A673 (cell line): ENCODE results near the gene IQCC. TPM values are rescaled to one million over a fixed set of nuclear protein-coding genes. Genes with fewer than 3 reads are reported as not detected.

ENCODE experiments used
- BruUV-seq: library from RNA; stranded (reverse); fragments of 400-500 nt; replicated peaks from 2 replicates; lab custom pipeline; 2021; lab: Mats Ljungman, UMichigan
- CTCF ChIA-PET: fragments of 300-600 bp; sonication (Branson Sonifier 250); formaldehyde crosslinking; loops from one replicate; lab custom pipeline; 2022; ENCODE audit warnings: antibody characterized with exemption; lab: Charles Lee
- POLR2A ChIA-PET: fragments of 300-600 bp; sonication (Branson Sonifier 250); formaldehyde crosslinking; loops from one replicate; lab custom pipeline; 2022; ENCODE audit warnings: antibody characterized with exemption; ENCODE audit not compliant: low non-redundant PET; lab: Charles Lee
- DNase-seq: peaks from one replicate; pipeline ENCODE4 v3.0.0-alpha.2; 2015; ENCODE audit warnings: low spot score
- H3K27ac ChIP-seq: fragments of 200-600 bp; sonication (generic); 2 replicates; pipeline ENCODE4 v1.5.1; 2016; ENCODE audit warnings: mixed run types, low read depth, mild to moderate bottlenecking, mixed read lengths, antibody characterized with exemption, low read length; ENCODE audit not compliant: poor library complexity, severe bottlenecking
- H3K27me3 ChIP-seq: fragments of 200-600 bp; sonication (generic); replicated peaks from 2 replicates; pipeline ENCODE4 v1.6.1; 2017; ENCODE audit warnings: mixed run types, low read depth, mild to moderate bottlenecking, mixed read lengths, antibody characterized with exemption, low read length; ENCODE audit not compliant: insufficient read depth, poor library complexity
- H3K36me3 ChIP-seq: fragments of 200-600 bp; sonication (generic); 2 replicates; pipeline ENCODE4 v1.6.1; 2016; ENCODE audit warnings: mixed run types, mild to moderate bottlenecking, mixed read lengths, antibody characterized with exemption, low read length; ENCODE audit not compliant: insufficient read depth, poor library complexity, severe bottlenecking
- H3K4me1 ChIP-seq: fragments of 200-600 bp; sonication (generic); 2 replicates; pipeline ENCODE4 v1.6.1; 2017; ENCODE audit warnings: mixed run types, mild to moderate bottlenecking, mixed read lengths, antibody characterized with exemption, low read length; ENCODE audit not compliant: insufficient read depth, poor library complexity, severe bottlenecking
- H3K4me3 ChIP-seq: fragments of 200-600 bp; sonication (generic); 2 replicates; pipeline ENCODE4 v1.5.1; 2016; ENCODE audit warnings: low read depth, mixed run types, mild to moderate bottlenecking, mixed read lengths, low read length; ENCODE audit not compliant: poor library complexity, severe bottlenecking
- H3K9me3 ChIP-seq: fragments of 200-600 bp; sonication (generic); 2 replicates; pipeline ENCODE4 v1.6.1; 2016; ENCODE audit warnings: mixed run types, low read depth, mild to moderate bottlenecking, mixed read lengths, antibody characterized with exemption, low read length; ENCODE audit not compliant: poor library complexity, severe bottlenecking
- EZH2 ChIP-seq: fragments of 200-600 bp; sonication (generic); IDR thresholded peaks from 2 replicates; pipeline ENCODE4 v1.6.1; 2017; ENCODE audit warnings: borderline replicate concordance, low read depth, mild to moderate bottlenecking, mixed read lengths, antibody characterized with exemption, low read length; ENCODE audit not compliant: poor library complexity, severe bottlenecking
- intact Hi-C: fragments of 100-400 bp; cut with micrococcal nuclease; formaldehyde crosslinking; loops from one replicate; pipeline ENCODE4 v1.10.0; 2022; ENCODE audit not compliant: unreplicated experiment
- total RNA-seq: library from RNA; stranded (reverse); gene quantifications from 2 replicates; pipeline ENCODE4 v1.2.3, GENCODE V29; 2021
- TF ChIP-seq, protein P1 (sequence below): fragments of 300-800, 200-600 bp; sonication (generic); conservative IDR thresholded peaks from 2 replicates; pipeline ENCODE4 v1.5.1; 2017; ENCODE audit warnings: low read depth, mild to moderate bottlenecking, antibody characterized with exemption, low read length, moderate library complexity, mixed read lengths

The IQCC gene
- total RNA-seq, 1 experiment from 2014 or later = 7.2 TPM

DNA sequence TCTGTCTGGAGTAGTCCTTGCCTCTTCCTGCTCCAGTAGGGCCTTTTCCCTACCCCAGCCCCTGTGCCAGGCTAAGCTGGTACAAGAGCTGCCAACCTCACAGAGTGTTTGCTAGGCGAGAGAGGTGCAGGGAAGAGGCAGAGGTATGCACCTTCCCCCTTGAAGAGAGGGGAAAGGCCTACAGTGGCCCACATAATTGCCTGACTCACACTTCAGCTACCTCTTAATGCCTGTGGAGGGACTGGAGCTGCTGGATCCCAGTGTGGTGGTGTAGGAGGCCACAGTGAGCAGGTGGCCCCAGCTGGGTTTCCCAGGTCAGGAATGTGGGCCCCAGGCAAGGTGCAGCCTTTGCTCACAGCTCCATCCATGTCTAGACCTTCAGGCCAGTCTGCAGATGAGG, 8.4 kb upstream of the IQCC start:
- Histone ChIP-seq H3K27ac (no peak overlapping the region), H3K9me3 (no peaks in the 10 kb centered on the region), H3K4me3 (no peak overlapping the region), H3K36me3 (peaks cover 51% of the 10 kb centered on the region), H3K27me3 (no peaks in the 10 kb centered on the region), H3K4me1 (peaks cover 14% of the 10 kb centered on the region)
- ChIA-PET POLR2A (no interaction called here), CTCF (no interaction called here)
- BruUV-seq = no TSS peak
- no peak for DNase-seq
- TF ChIP-seq, protein P1, sequence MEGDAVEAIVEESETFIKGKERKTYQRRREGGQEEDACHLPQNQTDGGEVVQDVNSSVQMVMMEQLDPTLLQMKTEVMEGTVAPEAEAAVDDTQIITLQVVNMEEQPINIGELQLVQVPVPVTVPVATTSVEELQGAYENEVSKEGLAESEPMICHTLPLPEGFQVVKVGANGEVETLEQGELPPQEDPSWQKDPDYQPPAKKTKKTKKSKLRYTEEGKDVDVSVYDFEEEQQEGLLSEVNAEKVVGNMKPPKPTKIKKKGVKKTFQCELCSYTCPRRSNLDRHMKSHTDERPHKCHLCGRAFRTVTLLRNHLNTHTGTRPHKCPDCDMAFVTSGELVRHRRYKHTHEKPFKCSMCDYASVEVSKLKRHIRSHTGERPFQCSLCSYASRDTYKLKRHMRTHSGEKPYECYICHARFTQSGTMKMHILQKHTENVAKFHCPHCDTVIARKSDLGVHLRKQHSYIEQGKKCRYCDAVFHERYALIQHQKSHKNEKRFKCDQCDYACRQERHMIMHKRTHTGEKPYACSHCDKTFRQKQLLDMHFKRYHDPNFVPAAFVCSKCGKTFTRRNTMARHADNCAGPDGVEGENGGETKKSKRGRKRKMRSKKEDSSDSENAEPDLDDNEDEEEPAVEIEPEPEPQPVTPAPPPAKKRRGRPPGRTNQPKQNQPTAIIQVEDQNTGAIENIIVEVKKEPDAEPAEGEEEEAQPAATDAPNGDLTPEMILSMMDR = no peak
- TF ChIP-seq EZH2 = no peak
- intact Hi-C loops = no loop called here

DNA sequence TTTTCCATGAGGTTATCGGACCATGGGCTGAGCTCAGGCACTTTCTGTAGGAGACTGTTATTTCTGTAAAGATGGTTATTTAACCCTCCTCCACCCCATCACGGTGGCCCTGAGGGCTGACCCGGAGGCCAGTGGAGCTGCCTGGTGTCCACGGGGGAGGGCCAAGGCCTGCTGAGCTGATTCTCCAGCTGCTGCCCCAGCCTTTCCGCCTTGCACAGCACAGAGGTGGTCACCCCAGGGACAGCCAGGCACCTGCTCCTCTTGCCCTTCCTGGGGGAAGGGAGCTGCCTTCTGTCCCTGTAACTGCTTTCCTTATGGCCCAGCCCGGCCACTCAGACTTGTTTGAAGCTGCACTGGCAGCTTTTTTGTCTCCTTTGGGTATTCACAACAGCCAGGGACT, 7.6 kb upstream of the IQCC start:
- POLR2A ChIA-PET = no interaction called here
- no peak for DNase-seq
- BruUV-seq = no TSS peak
- CTCF ChIA-PET = no interaction called here
- H3K36me3 ChIP-seq = peaks cover 44% of the 10 kb centered on the region
- no peak overlapping the region for H3K4me3 ChIP-seq
- intact Hi-C loops = no loop called here
- H3K27ac ChIP-seq = no peak overlapping the region
- peaks cover 14% of the 10 kb centered on the region for H3K4me1 ChIP-seq
- H3K27me3 ChIP-seq = no peaks in the 10 kb centered on the region
- no peak for TF ChIP-seq EZH2
- TF ChIP-seq, protein P1 = no peak
- H3K9me3 ChIP-seq = no peaks in the 10 kb centered on the region

- Histone ChIP-seq H3K27ac (no peak overlapping the region), H3K4me3 (no peak overlapping the region), H3K36me3 (peaks cover 38% of the 10 kb centered on the region), H3K9me3 (no peaks in the 10 kb centered on the region), H3K27me3 (no peaks in the 10 kb centered on the region), H3K4me1 (peaks cover 14% of the 10 kb centered on the region)
- ChIA-PET CTCF (no interaction called here), POLR2A (no interaction called here)
- TF ChIP-seq, protein P1 = no peak
- no peak for DNase-seq
- no TSS peak for BruUV-seq
- intact Hi-C loops = no loop called here
Observed at GRCh38 chr1:32198237-32199042, 7.0 kb upstream of the IQCC start.
